SK-N-SH treated with all-trans-retinoic acid at 6 μM for 48 hours (cell line): Measurements from ENCODE around the gene UAP1L1.

Source experiments
- CREB5 ChIP-seq: fragments of 250-450 bp; sonication (Bioruptor Pico); IDR thresholded peaks from 2 replicates; pipeline ENCODE4 v1.5.1; 2020; ENCODE audit warnings: low read depth, mild to moderate bottlenecking, moderate library complexity
- ESRRG ChIP-seq: fragments of 250-450 bp; sonication (Bioruptor Pico); IDR thresholded peaks from 2 replicates; pipeline ENCODE4 v1.6.1; 2021; ENCODE audit warnings: mild to moderate bottlenecking
- GLIS3 ChIP-seq: fragments of 250-450 bp; sonication (Bioruptor Pico); IDR thresholded peaks from 2 replicates; pipeline ENCODE4 v1.5.0; 2020; ENCODE audit warnings: mild to moderate bottlenecking, moderate library complexity
- PATZ1 ChIP-seq: fragments of 250-450 bp; sonication (Bioruptor Pico); IDR thresholded peaks from 2 replicates; pipeline ENCODE4 v1.8.0; 2020; ENCODE audit warnings: mild to moderate bottlenecking, moderate library complexity, borderline replicate concordance
- POU6F1 ChIP-seq: fragments of 250-450 bp; sonication (Bioruptor Pico); IDR thresholded peaks from 2 replicates; pipeline ENCODE4 v1.8.0; 2021; ENCODE audit warnings: low read depth, mild to moderate bottlenecking, moderate library complexity, borderline replicate concordance
- PPARA ChIP-seq: fragments of 250-450 bp; sonication (Bioruptor Pico); IDR thresholded peaks from 2 replicates; pipeline ENCODE4 v1.5.0; 2020; ENCODE audit warnings: mild to moderate bottlenecking, borderline replicate concordance
- RARB ChIP-seq: fragments of 250-450 bp; sonication (Bioruptor Pico); IDR thresholded peaks from 2 replicates; pipeline ENCODE4 v1.8.0; 2021; ENCODE audit warnings: mild to moderate bottlenecking, moderate library complexity
- TSHZ2 ChIP-seq: fragments of 250-450 bp; sonication (Bioruptor Pico); IDR thresholded peaks from 2 replicates; pipeline ENCODE4 v1.5.0; 2020; ENCODE audit warnings: mild to moderate bottlenecking, moderate library complexity
- ZC3H10 ChIP-seq: fragments of 250-450 bp; sonication (Bioruptor Pico); IDR thresholded peaks from 2 replicates; pipeline ENCODE4 v1.5.1; 2021; ENCODE audit warnings: mild to moderate bottlenecking, moderate library complexity
- ZFP3 ChIP-seq: fragments of 250-450 bp; sonication (Bioruptor Pico); IDR thresholded peaks from 2 replicates; pipeline ENCODE4 v1.5.0; 2020; ENCODE audit warnings: mild to moderate bottlenecking, moderate library complexity
- ZNF70 ChIP-seq: fragments of 450-650 bp; formaldehyde crosslinking; IDR thresholded peaks from 2 replicates; pipeline ENCODE4 v1.5.0; 2020; ENCODE audit warnings: mild to moderate bottlenecking, moderate library complexity
- ZNF8 ChIP-seq: fragments of 450-650 bp; formaldehyde crosslinking; IDR thresholded peaks from 2 replicates; pipeline ENCODE4 v1.5.0; 2020; ENCODE audit warnings: mild to moderate bottlenecking, moderate library complexity

GRCh38 chr9:137037483-137037882 lies 39.8 kb upstream of the UAP1L1 start:
- TF ChIP-seq ZFP3 (CRISPR knock-in tag) (no peak), TSHZ2 (no peak), RARB (CRISPR knock-in tag) (no peak), ZNF70 (CRISPR knock-in tag) (no peak), ZNF8 (CRISPR knock-in tag) (no peak), PATZ1 (CRISPR knock-in tag) (no peak), ESRRG (CRISPR knock-in tag) (no peak), POU6F1 (CRISPR knock-in tag) (no peak), CREB5 (CRISPR knock-in tag) (no peak), ZC3H10 (CRISPR knock-in tag) (no peak), PPARA (CRISPR knock-in tag) (no peak), GLIS3 (CRISPR knock-in tag) (no peak)
